NCI-H1092 treated with DMSO at 0.1 percent for 48 hours (cell line): ENCODE data around the gene INO80B.
"Not testable (repeated sequence)": the region's sequence is repeated elsewhere in the genome, so short reads cannot be mapped to it uniquely, and the experiment has no call there.

ENCODE experiments used
- DNase-seq: peaks from one replicate; lab custom pipeline; 2025; lab: John Stamatoyannopoulos, UW

Gene INO80B

GRCh38 chr2:74481961-74482800, 27.3 kb downstream of the INO80B start:
- peak; percentile 70 for DNase-seq

GRCh38 chr2:74482801-74483674, 28.2 kb downstream of the INO80B start, which contains the start of the genes CCDC142 and TTC31:
Gene CCDC142 (minus strand): TSS chr2:74482998. CDS start chr2:74482837, 161 bp downstream.
Gene TTC31 (plus strand): TSS chr2:74483081. CDS start chr2:74483096, 15 bp downstream.
- DNase-seq, result peak; percentile 94

- not testable (repeated sequence) for DNase-seq
These were observed 28.8 kb downstream of the INO80B start for GRCh38 chr2:74483675-74484164.

- DNase-seq, result no peak
These were observed 31.3 kb downstream of the INO80B start for GRCh38 chr2:74486141-74486540.

- DNase-seq, result no peak
These were observed 34.0 kb downstream of the INO80B start for GRCh38 chr2:74488643-74489481.

- no peak for DNase-seq
These were observed 35.0 kb downstream of the INO80B start for GRCh38 chr2:74489906-74490305.

DNA sequence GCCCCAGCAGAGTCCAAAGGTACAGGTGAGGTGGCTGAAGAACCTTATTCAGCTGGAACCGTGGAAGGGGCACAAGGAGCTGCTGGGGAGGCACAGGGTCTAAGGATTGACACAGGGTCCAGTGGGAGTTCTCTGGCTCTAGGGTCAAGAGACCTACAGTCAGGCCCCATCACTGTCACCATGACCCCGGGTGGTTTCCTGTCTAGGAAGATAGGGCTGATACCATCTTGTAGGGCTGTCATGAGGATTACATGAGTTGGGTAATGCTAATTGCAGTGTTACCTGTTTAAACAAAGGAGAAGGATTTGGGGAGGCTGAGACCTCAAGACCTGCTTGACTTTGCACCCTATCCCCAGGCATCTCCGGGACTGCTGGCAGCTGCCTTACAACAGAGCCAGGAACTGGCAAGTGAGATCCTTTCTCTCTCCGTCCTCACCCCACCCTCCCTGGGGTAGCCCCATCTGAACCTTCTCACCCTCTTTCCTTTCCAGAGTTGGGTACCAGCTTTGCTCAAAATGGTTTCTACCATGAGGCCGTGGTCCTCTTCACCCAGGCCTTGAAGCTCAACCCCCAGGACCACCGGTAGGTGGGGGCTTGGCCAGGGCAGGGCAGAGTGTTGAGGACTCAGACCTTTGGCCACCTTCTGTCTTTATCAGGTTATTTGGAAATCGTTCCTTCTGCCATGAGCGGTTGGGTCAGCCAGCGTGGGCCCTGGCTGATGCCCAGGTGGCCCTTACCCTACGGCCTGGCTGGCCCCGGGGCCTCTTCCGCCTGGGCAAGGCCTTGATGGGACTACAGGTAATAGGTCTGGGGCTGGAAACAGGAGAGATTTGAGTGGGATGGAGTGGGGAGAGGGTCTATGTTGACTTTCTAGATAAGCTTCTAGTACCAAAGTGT, 37.0 kb downstream of the INO80B start:
- DNase-seq, result no peak

DNA sequence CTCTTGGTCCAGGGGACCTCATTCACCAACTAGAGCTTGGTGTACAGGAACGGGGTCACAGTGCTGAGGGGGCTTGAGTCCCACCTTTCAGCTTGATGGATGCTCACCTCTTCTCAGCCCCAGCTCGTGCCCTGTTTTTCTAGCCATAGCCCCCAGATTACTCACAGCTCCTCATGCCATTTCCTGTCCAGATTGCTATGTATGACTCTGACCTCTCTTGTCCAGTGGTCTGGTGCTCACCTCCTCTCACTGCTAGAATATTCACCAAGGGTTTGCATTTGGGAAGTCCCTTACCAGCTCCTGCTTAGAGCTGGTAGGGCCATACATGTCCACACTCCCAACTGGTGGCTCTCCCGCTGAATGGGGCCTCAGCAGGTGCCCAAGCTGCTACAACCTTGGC, 38.7 kb downstream of the INO80B start:
- DNase-seq, result no peak

- DNase-seq, result no peak
These were observed 40.6 kb downstream of the INO80B start for GRCh38 chr2:74495440-74495839.

GRCh38 chr2:74496997-74497776, 42.3 kb downstream of the INO80B start:
- DNase-seq, result no peak

DNA sequence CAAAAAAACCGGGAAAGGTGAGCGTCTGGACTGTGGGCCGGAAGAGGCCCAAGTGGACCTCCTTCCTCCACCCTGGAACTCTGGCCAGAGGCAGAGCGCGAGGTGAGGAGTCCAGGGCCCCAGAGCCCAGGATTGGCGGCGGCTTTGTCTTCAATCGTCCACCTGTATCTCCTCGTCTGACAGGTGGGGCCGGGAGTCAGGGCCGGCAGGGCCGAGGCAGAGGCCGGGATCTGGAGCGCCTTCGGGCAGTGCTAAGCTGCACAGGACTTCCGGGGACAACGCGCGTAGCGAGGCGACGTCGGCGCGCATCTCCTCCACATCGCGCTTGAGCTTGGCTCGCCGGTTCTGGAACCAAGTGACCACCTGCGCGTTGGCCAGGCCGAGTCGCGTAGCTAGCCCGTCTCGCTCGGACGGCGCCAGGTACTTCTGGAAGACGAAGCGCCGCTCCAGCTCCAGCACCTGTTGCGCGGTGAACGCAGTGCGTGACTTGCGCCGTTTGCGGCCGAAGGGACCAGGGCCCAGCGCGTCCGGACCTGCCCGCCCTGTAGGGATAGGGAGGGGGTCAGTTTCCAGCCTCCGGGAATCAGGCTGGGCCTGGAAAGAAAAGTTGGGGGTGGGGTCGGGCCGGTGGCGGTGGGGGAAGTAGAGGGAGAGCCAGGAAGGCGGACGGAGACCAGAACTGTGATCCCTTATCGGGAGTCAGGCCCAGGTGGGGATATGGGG, 43.1 kb downstream of the INO80B start:
- DNase-seq, result no peak

DNA sequence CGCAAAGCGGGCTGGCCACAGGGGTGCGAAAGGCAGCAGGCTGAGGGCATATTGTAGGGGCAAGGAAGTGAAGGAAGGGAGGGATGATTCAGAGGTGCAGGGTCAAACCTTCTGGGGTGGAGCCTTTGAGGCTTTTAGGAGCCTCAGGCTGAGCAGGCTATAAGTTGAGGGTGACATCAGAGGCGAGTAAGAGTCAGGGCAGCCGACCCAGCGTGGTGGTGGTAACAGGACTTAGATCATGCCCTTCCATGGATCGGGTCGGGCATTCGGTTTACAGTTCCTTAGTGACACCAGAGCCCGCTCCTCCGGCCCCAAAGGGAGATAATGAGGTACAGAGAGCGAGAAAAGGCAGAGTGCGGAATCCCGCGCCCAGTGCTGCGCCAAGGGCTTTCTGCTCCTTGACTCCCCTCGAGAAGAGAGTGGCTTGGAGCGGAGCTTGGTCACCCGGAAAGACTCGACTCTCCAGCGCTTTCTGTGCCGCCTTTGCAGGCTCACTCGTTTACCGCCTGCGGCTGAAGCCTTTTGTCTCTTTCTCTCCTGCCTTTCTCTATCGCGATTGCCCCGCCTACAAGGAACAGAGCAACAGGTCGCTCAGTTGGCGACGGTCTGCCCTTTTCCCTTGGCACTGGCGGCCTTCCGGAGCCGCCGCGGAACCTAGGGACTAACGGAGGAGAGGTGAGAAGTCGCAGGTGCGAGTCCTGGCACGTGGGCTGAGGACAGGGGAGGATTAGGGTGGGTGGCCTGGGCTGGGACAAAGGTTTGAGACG, 43.8 kb downstream of the INO80B start:
- DNase-seq, result no peak

- DNase-seq, result no peak
These were observed 44.5 kb downstream of the INO80B start, which contains the start of gene LBX2 for GRCh38 chr2:74499267-74499939. Gene LBX2 (minus strand): TSS chr2:74499603. CDS start chr2:74499537, 66 bp downstream.

- DNase-seq, result no peak
These were observed 45.2 kb downstream of the INO80B start for GRCh38 chr2:74499940-74500577.

- DNase-seq, result no peak
These were observed 45.7 kb downstream of the INO80B start for GRCh38 chr2:74500578-74500946.

DNA sequence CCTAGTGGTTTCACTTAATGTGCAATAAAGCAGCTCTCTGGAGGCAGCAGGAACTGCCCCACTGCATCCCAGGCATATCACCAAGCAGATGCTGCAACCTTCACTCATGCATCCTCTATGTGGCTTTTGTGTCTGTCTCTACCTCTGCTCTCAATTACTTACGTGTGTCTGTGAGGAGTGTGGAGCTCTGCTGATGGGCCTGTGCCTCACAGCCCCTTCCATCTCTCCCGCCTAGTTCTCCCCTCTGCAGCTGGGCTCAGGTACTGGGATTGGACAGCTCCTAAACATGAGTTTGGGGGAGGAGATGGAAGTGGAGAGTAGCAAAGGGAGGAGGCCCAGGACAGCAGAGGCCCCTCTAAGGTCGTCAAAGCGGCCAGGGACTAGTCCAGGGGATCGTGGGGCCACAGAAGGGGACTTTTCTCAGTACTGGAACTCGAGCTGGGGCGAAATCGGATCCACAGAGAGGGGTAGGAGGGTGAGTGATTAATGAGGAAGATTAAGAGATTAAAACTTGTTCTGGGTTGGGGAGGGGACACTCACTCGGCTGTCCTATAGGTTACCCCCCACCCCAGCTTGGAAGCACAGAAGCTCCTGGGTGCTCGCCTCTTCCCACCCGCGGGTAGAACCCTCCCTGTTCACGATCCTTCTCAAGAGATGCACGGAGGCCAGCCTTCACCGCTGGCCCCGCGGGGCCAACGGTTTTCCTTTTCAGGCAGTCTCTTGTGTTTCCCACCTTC, 46.6 kb downstream of the INO80B start:
- no peak for DNase-seq
